HCT116 (cell line): ENCODE data around the gene ACSS1. TPM values are rescaled to one million over a fixed set of nuclear protein-coding genes. Genes with fewer than 3 reads are reported as not detected.

Experiments used
- ATAC-seq: fragments of 200-7000 bp; cut with Tn5 transposase; 2 replicates; pipeline ENCODE4 v1.9.1; 2020; ENCODE audit warnings: mild to moderate bottlenecking, moderate library complexity
- BruUV-seq: library from RNA; stranded (reverse); fragments of 400-500 nt; replicated peaks from 2 replicates; lab custom pipeline; 2021; lab: Mats Ljungman, UMichigan
- CTCF ChIA-PET: fragments of 300-600 bp; sonication (Branson Sonifier 250); formaldehyde crosslinking; loops from one replicate; lab custom pipeline; 2021; ENCODE audit warnings: antibody characterized with exemption; lab: Charles Lee
- POLR2A ChIA-PET: fragments of 300-600, 350-600 bp; sonication (Branson Sonifier 250); formaldehyde crosslinking; loops from one replicate; lab custom pipeline; 2021; ENCODE audit warnings: antibody characterized with exemption; lab: Charles Lee
- RAD21 ChIA-PET, 2 experiments: fragments of 300-600 bp; sonication (Branson Sonifier 250); formaldehyde crosslinking; loops; one replicate each; lab custom pipeline; 2023; ENCODE audit warnings: low total read pairs in 2 of 2; ENCODE audit not compliant: uncharacterized antibody in 2 of 2, unreplicated experiment in 2 of 2, low non-redundant PET in 1 of 2; lab: Charles Lee
- DNase-seq: peaks from one replicate; pipeline ENCODE4 v3.0.0-alpha.2; 2010; ENCODE audit warnings: low read depth, low spot score
- H2AFZ ChIP-seq: fragments of 200-600 bp; shearing (Covaris generic), sonication (generic); 2 replicates; pipeline ENCODE4 v1.6.1; 2017; ENCODE audit warnings: low read depth, mixed run types, mixed read lengths, antibody characterized with exemption, low read length; ENCODE audit not compliant: poor library complexity, severe bottlenecking
- H3K27ac ChIP-seq: 2 replicates; pipeline ENCODE4 v1.5.1; 2012; ENCODE audit warnings: low read depth, low read length
- H3K27me3 ChIP-seq: fragments of 200-600 bp; sonication (generic); 2 replicates; pipeline ENCODE4 v1.6.1; 2016; ENCODE audit warnings: mixed run types, low read length, mixed read lengths; ENCODE audit not compliant: insufficient read depth
- H3K36me3 ChIP-seq, 2 experiments: fragments of 200-500 bp in 1 of 2; fragments of 200-600 bp in 1 of 2; sonication (Bioruptor generic) in 1 of 2; sonication (generic) in 1 of 2; 2 replicates each; pipeline versions ENCODE4 v1.5.1 to v1.6.1; 2014 to 2016; ENCODE audit warnings: low read length in 2 of 2, inconsistent platforms in 1 of 2, mixed read lengths in 1 of 2, mixed run types in 1 of 2; ENCODE audit not compliant: insufficient read depth in 2 of 2, control insufficient read depth in 1 of 2
- H3K4me1 ChIP-seq, 2 experiments: fragments of 200-600 bp in 1 of 2; sonication (generic) in 1 of 2; 2 replicates each; pipeline versions ENCODE4 v1.5.1 to v1.6.1; 2012 to 2017; ENCODE audit warnings: low read length in 2 of 2, inconsistent platforms in 1 of 2, mild to moderate bottlenecking in 1 of 2, mixed read lengths in 1 of 2, mixed run types in 1 of 2, moderate library complexity in 1 of 2; ENCODE audit not compliant: insufficient read depth in 2 of 2, control insufficient read depth in 1 of 2
- H3K4me2 ChIP-seq: fragments of 200-600 bp; sonication (generic); 2 replicates; pipeline ENCODE4 v1.6.1; 2017; ENCODE audit warnings: mixed run types, low read length, mixed read lengths
- H3K4me3 ChIP-seq, 2 experiments: fragments of 200-600 bp in 1 of 2; sonication (generic) in 1 of 2; replicated peaks in 1 of 2; 2 replicates each; pipeline ENCODE4 v1.5.1; 2011 to 2016; ENCODE audit warnings: low read length in 2 of 2, control low read depth in 1 of 2, low read depth in 1 of 2, mild to moderate bottlenecking in 1 of 2, mixed read lengths in 1 of 2, mixed run types in 1 of 2
- H3K79me2 ChIP-seq: fragments of 200-600 bp; sonication (generic); 2 replicates; pipeline ENCODE4 v1.6.1; 2017; ENCODE audit warnings: mild to moderate bottlenecking, mixed run types, low read length, moderate library complexity, mixed read lengths; ENCODE audit not compliant: insufficient read depth
- H3K9ac ChIP-seq: fragments of 200-600 bp; sonication (generic); 2 replicates; pipeline ENCODE4 v1.6.1; 2016; ENCODE audit warnings: low read length, mixed read lengths
- H3K9me2 ChIP-seq: fragments of 200-600 bp; sonication (generic), shearing (Covaris generic); 2 replicates; pipeline ENCODE4 v1.6.1; 2017; ENCODE audit warnings: mixed run types, mild to moderate bottlenecking, moderate library complexity; ENCODE audit not compliant: insufficient read depth
- H3K9me3 ChIP-seq, 2 experiments: fragments of 200-500 bp in 1 of 2; fragments of 200-600 bp in 1 of 2; sonication (Bioruptor generic) in 1 of 2; sonication (generic) in 1 of 2; 2 replicates each; pipeline ENCODE4 v1.6.1; 2014 to 2017; ENCODE audit warnings: low read length in 2 of 2, mixed read lengths in 2 of 2, inconsistent platforms in 1 of 2, low read depth in 1 of 2, mild to moderate bottlenecking in 1 of 2, mixed run types in 1 of 2, moderate library complexity in 1 of 2; ENCODE audit not compliant: control insufficient read depth in 1 of 2, insufficient read depth in 1 of 2
- H4K20me1 ChIP-seq: fragments of 200-600 bp; sonication (generic), shearing (Covaris generic); 2 replicates; pipeline ENCODE4 v1.6.1; 2017; ENCODE audit warnings: mixed run types, mild to moderate bottlenecking, moderate library complexity; ENCODE audit not compliant: insufficient read depth
- CBX3 ChIP-seq: IDR thresholded peaks from 2 replicates; pipeline ENCODE4 v1.6.1; 2012; ENCODE audit warnings: low read depth
- EGR1 ChIP-seq: IDR thresholded peaks from 2 replicates; pipeline ENCODE4 v1.6.1; 2012; ENCODE audit warnings: low read depth
- ELF1 ChIP-seq: IDR thresholded peaks from 2 replicates; pipeline ENCODE4 v1.6.1; 2012; ENCODE audit warnings: low read depth, borderline replicate concordance
- EZH2 ChIP-seq: fragments of 200-600 bp; sonication (generic); IDR thresholded peaks from 2 replicates; pipeline ENCODE4 v1.6.1; 2017; ENCODE audit warnings: antibody characterized with exemption, mixed run types
- FOSL1 ChIP-seq: IDR thresholded peaks from 2 replicates; pipeline ENCODE4 v1.6.1; 2012; ENCODE audit warnings: low read depth
- JUND ChIP-seq: IDR thresholded peaks from 2 replicates; pipeline ENCODE4 v1.6.1; 2012
- POLR2A ChIP-seq: IDR thresholded peaks from 2 replicates; pipeline ENCODE4 v1.7.0; 2011; ENCODE audit warnings: borderline replicate concordance; ENCODE audit not compliant: insufficient read depth, insufficient read length; ENCODE audit errors: extremely low read depth
- POLR2AphosphoS5 ChIP-seq: IDR thresholded peaks from 2 replicates; pipeline ENCODE4 v1.6.1; 2011; ENCODE audit warnings: mild to moderate bottlenecking, low read depth, low read length, moderate library complexity
- RAD21 ChIP-seq: IDR thresholded peaks from 2 replicates; pipeline ENCODE4 v1.6.1; 2012; ENCODE audit warnings: low read depth, mild to moderate bottlenecking
- SIN3A ChIP-seq: IDR thresholded peaks from 2 replicates; pipeline ENCODE4 v1.6.1; 2012; ENCODE audit warnings: low read depth
- SP1 ChIP-seq: IDR thresholded peaks from 2 replicates; pipeline ENCODE4 v1.6.1; 2012; ENCODE audit warnings: low read depth
- SRF ChIP-seq: IDR thresholded peaks from 2 replicates; pipeline ENCODE4 v1.6.1; 2012; ENCODE audit warnings: low read depth
- TCF7L2 ChIP-seq: IDR thresholded peaks from 2 replicates; pipeline ENCODE4 v1.7.0; 2011; ENCODE audit warnings: borderline replicate concordance, inconsistent platforms; ENCODE audit not compliant: insufficient read depth, insufficient read length; ENCODE audit errors: extremely low read depth
- ZNF274 ChIP-seq: fragments of 200-500 bp; sonication (Bioruptor generic); IDR thresholded peaks from 2 replicates; pipeline ENCODE4 v1.6.1; 2014; ENCODE audit warnings: mild to moderate bottlenecking, low read depth, low read length, inconsistent platforms
- intact Hi-C: fragments of 100-400 bp; cut with micrococcal nuclease; formaldehyde crosslinking; loops from 2 replicates; pipeline ENCODE4 v1.10.0; 2022
- total RNA-seq: library from RNA; stranded (reverse); gene quantifications from one replicate; pipeline ENCODE4 v1.2.1, GENCODE V29; 2021; ENCODE audit not compliant: unreplicated experiment
- TF ChIP-seq, protein P1 (sequence below): IDR thresholded peaks from 2 replicates; pipeline ENCODE4 v1.6.1; 2011; ENCODE audit warnings: mild to moderate bottlenecking, low read length, moderate library complexity; ENCODE audit not compliant: insufficient replicate concordance; ENCODE audit errors: extremely low read depth
- TF ChIP-seq, protein P2 (sequence below): IDR thresholded peaks from 2 replicates; pipeline ENCODE4 v1.6.1; 2012
- TF ChIP-seq, protein P3 (sequence below): IDR thresholded peaks from 2 replicates; pipeline ENCODE4 v1.6.1; 2012
- TF ChIP-seq, protein P4 (sequence below): IDR thresholded peaks from 2 replicates; pipeline ENCODE4 v1.6.1; 2012; ENCODE audit warnings: low read depth
- TF ChIP-seq, protein P5 (sequence below), 3 experiments: fragments of 200-600 bp in 1 of 3; sonication (generic) in 1 of 3; IDR thresholded peaks in 2 of 3; conservative IDR thresholded peaks in 1 of 3; 2 replicates each; pipeline ENCODE4 v1.5.1; 2012 to 2017; ENCODE audit warnings: low read depth in 2 of 3, low read length in 2 of 3, antibody characterized with exemption in 1 of 3, borderline replicate concordance in 1 of 3, control low read depth in 1 of 3, mild to moderate bottlenecking in 1 of 3, mixed read lengths in 1 of 3, mixed run types in 1 of 3, moderate library complexity in 1 of 3; ENCODE audit not compliant: insufficient read depth in 1 of 3

The ACSS1 gene
- total RNA-seq, 1 experiment from 2014 or later = 0.27 TPM

DNA sequence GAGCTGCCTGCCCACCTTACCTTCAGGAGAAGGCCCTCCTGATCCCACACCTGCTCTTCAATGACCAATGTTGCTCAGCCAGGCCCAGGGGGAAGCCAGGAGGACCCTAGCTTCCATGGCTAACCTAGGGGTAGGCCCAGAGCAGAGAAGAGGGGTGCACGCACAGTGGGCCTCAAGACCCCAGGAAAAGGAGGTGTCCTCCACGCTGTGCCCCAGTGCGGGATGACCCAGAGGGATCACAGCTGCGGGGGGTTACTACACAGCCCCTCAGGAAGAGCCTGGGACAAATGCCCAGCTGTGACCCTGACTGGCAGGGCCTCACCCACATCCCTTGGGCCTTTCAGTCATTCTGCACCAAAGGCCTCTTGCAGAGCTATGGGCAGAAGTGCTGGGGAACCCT is 33.8 kb downstream of the ACSS1 start (continued):
- TF ChIP-seq, protein P1, sequence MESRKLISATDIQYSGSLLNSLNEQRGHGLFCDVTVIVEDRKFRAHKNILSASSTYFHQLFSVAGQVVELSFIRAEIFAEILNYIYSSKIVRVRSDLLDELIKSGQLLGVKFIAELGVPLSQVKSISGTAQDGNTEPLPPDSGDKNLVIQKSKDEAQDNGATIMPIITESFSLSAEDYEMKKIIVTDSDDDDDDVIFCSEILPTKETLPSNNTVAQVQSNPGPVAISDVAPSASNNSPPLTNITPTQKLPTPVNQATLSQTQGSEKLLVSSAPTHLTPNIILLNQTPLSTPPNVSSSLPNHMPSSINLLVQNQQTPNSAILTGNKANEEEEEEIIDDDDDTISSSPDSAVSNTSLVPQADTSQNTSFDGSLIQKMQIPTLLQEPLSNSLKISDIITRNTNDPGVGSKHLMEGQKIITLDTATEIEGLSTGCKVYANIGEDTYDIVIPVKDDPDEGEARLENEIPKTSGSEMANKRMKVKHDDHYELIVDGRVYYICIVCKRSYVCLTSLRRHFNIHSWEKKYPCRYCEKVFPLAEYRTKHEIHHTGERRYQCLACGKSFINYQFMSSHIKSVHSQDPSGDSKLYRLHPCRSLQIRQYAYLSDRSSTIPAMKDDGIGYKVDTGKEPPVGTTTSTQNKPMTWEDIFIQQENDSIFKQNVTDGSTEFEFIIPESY = no peak
- TF ChIP-seq TCF7L2 = no peak
- TF ChIP-seq FOSL1 = no peak
- TF ChIP-seq, protein P2, sequence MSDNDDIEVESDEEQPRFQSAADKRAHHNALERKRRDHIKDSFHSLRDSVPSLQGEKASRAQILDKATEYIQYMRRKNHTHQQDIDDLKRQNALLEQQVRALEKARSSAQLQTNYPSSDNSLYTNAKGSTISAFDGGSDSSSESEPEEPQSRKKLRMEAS = no peak
- TF ChIP-seq ZNF274 = no peak
- no peak for TF ChIP-seq EZH2
- no peak for TF ChIP-seq POLR2AphosphoS5
- no peak for TF ChIP-seq RAD21
- TF ChIP-seq JUND = no peak
- no peak for TF ChIP-seq ELF1
- TF ChIP-seq, protein P3, sequence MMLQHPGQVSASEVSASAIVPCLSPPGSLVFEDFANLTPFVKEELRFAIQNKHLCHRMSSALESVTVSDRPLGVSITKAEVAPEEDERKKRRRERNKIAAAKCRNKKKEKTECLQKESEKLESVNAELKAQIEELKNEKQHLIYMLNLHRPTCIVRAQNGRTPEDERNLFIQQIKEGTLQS = no peak

DNA sequence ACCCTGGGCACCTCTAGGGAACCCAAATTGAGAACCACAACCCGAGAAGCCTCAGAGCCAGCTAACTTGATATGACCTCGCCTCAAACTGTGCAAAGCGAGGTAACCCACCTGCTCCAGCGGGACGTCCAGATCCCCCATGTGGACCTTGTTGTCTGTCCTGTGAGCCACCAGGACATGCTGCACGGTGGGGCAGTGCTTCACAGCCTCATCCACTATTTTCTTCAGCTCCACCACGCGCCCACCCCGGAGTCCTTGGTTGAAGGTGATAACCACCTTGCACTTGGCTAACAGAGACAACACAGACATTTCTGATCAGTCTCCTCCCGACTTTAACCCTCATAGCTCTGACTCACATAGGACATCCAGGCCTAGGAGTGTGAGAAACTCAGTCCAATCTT is 34.6 kb downstream of the ACSS1 start:
- H3K36me3 ChIP-seq = no peaks in the 10 kb centered on the region
- no peak overlapping the region for H3K27ac ChIP-seq
- H3K27me3 ChIP-seq = no peaks in the 10 kb centered on the region
- H3K4me1 ChIP-seq = peaks cover 0 to 4% of the 10 kb centered on the region in 2 experiments; a peak in 2 of 4 replicates
- RAD21 ChIA-PET = no interaction called here
- no peaks in the 10 kb centered on the region for H3K79me2 ChIP-seq
- H3K9me3 ChIP-seq = no peaks in the 10 kb centered on the region
- H3K9me2 ChIP-seq = 0 out of 2 replicates have a peak, but pooled peaks cover 3% of the 10 kb centered on the region
- ATAC-seq (no peak), DNase-seq (no peak)
- no peak overlapping the region for H3K4me3 ChIP-seq
- CTCF ChIA-PET = no interaction called here
- no peaks in the 10 kb centered on the region for H4K20me1 ChIP-seq
- no peak overlapping the region for H2AFZ ChIP-seq
- POLR2A ChIA-PET = no interaction called here
- no peak overlapping the region for H3K4me2 ChIP-seq
- BruUV-seq = no TSS peak
- intact Hi-C loops = no loop called here
- no peak overlapping the region for H3K9ac ChIP-seq
- TF ChIP-seq, protein P4, sequence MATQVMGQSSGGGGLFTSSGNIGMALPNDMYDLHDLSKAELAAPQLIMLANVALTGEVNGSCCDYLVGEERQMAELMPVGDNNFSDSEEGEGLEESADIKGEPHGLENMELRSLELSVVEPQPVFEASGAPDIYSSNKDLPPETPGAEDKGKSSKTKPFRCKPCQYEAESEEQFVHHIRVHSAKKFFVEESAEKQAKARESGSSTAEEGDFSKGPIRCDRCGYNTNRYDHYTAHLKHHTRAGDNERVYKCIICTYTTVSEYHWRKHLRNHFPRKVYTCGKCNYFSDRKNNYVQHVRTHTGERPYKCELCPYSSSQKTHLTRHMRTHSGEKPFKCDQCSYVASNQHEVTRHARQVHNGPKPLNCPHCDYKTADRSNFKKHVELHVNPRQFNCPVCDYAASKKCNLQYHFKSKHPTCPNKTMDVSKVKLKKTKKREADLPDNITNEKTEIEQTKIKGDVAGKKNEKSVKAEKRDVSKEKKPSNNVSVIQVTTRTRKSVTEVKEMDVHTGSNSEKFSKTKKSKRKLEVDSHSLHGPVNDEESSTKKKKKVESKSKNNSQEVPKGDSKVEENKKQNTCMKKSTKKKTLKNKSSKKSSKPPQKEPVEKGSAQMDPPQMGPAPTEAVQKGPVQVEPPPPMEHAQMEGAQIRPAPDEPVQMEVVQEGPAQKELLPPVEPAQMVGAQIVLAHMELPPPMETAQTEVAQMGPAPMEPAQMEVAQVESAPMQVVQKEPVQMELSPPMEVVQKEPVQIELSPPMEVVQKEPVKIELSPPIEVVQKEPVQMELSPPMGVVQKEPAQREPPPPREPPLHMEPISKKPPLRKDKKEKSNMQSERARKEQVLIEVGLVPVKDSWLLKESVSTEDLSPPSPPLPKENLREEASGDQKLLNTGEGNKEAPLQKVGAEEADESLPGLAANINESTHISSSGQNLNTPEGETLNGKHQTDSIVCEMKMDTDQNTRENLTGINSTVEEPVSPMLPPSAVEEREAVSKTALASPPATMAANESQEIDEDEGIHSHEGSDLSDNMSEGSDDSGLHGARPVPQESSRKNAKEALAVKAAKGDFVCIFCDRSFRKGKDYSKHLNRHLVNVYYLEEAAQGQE = no peak
- TF ChIP-seq POLR2A (no peak), EZH2 (no peak), SIN3A (no peak), EGR1 (no peak), SP1 (no peak), SRF (no peak), CBX3 (no peak), TCF7L2 (no peak), POLR2AphosphoS5 (no peak), ZNF274 (no peak)
- TF ChIP-seq, protein P5, sequence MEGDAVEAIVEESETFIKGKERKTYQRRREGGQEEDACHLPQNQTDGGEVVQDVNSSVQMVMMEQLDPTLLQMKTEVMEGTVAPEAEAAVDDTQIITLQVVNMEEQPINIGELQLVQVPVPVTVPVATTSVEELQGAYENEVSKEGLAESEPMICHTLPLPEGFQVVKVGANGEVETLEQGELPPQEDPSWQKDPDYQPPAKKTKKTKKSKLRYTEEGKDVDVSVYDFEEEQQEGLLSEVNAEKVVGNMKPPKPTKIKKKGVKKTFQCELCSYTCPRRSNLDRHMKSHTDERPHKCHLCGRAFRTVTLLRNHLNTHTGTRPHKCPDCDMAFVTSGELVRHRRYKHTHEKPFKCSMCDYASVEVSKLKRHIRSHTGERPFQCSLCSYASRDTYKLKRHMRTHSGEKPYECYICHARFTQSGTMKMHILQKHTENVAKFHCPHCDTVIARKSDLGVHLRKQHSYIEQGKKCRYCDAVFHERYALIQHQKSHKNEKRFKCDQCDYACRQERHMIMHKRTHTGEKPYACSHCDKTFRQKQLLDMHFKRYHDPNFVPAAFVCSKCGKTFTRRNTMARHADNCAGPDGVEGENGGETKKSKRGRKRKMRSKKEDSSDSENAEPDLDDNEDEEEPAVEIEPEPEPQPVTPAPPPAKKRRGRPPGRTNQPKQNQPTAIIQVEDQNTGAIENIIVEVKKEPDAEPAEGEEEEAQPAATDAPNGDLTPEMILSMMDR (IDR thresholded peaks at IDR 0.05 in 2 of 3, conservative IDR thresholded peaks at IDR 0.05 in 1 of 3; ENCODE audit: borderline replicate concordance in 1 of 3, insufficient read depth in 1 of 3, low read depth in 2 of 3, low read length in 2 of 3) = no peak
